HG03565 (cell line): ENCODE results near the gene RNF39.
"Not testable (repeated sequence)": the region's sequence is repeated elsewhere in the genome, so short reads cannot be mapped to it uniquely, and the experiment has no call there.

Source experiments
- ATAC-seq: cut with Tn5 transposase; IDR thresholded peaks from one replicate; pipeline ENCODE4 v1.9.1; 2021; ENCODE audit warnings: mild to moderate bottlenecking, moderate library complexity; ENCODE audit not compliant: unreplicated experiment

RNF39 gene

GRCh38 chr6:30075094-30075789 is at the start of gene RNF39:
RNF39 (minus strand) TSS chr6:30075769; CDS start chr6:30075585, 184 bp downstream.
- no peak for ATAC-seq

DNA sequence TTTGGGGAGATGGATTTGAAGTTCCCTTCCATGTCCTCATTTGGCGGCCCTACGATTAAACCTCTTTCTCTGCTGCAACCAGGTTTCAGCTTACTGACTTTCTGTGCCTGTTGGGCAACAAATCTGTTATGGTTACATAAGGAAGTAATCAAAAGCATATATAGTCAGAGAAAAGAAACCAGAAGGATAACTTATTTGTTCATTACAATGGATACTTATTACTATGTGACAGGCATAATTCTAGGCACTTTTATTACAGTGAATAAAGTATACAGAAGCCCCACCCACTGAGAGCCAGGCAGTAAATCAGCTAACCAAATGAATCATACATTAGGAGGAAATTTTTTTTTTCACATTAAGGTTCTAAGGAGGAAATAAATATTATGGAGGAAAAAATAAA is 46.9 kb upstream of the RNF39 start:
- no peak for ATAC-seq

DNA sequence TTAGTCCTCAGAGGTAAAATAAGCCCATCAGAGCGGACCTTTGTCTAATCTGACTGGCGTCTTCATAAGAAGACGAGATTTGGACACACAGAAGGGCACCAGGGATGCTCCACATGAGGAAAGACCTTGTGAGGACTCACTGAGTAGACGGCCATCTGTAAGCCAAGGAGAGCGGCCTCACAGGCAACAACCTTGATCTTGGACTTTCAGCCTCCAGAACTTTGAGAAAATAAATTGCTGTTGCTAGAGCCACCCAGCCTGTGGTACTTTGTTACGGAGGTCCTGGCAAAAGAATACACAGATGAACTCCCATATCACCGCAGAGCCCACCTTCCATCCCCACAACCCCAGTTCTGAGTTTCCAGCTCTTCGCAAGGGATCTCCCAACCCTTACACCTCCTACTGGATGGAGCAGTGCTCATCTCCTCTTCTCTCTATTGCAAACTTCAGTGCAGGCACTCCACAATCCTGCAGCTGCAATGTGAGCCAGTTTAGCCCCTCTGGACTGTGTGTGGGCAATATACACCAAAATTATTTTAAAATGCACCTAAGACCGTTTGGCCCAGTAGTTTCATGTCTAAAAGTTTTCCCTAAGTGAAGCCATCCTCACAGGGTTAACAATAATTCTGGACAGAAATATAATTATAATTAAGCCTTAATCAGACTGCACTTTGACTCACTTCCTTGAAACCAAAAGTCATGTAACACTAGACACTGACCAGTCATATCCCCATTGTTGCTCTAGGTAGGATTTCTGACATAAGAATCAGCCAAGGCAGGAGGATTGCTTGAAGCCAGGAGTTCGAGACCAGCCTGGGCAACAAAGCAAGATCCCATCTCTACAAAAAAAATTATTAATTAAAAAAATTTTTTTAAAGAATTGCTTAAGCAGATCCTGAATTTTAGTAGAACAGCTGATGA is 46.1 kb upstream of the RNF39 start:
- no peak for ATAC-seq

GRCh38 chr6:30118691-30119090 is 43.1 kb upstream of the RNF39 start:
- not testable (repeated sequence) for ATAC-seq

GRCh38 chr6:30116724-30117123 is 41.2 kb upstream of the RNF39 start:
- no peak for ATAC-seq

- no peak for ATAC-seq
These were observed 38.3 kb upstream of the RNF39 start for GRCh38 chr6:30113841-30114240.

DNA sequence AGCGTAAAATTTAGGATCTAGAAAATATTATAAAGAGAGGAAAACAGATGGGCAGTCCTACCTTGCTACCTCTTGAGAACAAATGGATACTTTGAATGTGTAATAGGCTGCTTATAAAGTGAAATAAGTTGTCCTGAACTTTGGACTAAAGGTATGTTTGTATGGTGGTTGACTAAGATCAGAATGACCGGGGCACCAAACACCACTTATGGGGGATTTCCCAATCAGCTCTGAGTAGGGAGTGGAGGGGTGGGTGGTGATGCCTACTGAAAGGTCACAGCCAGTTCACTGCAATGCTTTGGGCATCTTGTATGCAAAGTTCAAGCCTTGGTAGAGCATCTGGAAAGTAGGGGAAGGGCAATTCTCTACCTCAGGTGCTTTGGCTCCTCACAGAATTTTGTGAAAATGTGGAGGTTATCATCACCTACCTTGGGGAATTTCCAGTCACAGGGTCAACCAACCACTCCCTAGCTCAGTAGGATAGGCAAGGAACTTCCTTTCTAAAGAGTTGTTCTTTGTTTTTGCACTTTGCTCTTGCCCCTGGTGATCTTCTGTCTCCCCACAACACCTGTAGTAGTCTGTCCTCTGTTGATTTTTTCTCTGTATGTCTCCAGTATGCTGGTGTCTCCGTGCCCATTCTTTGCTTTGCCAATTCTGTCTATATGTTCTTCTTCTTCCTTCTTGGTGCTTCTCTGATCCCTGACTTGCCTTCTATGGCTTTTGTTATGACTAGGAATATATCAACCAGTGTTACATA is 37.6 kb upstream of the RNF39 start, which contains the start of gene TRIM31:
TSS of gene TRIM31 (minus strand) at position 88 of the 757 bp plus-strand sequence. CDS start 285 bp downstream, outside the sequence.
- no peak for ATAC-seq

GRCh38 chr6:30112402-30112994 is 36.9 kb upstream of the RNF39 start:
- no peak for ATAC-seq

GRCh38 chr6:30111266-30111856 is 35.8 kb upstream of the RNF39 start:
- no peak for ATAC-seq

- ATAC-seq: no peak
These were observed 29.1 kb upstream of the RNF39 start for GRCh38 chr6:30104661-30105060.

DNA sequence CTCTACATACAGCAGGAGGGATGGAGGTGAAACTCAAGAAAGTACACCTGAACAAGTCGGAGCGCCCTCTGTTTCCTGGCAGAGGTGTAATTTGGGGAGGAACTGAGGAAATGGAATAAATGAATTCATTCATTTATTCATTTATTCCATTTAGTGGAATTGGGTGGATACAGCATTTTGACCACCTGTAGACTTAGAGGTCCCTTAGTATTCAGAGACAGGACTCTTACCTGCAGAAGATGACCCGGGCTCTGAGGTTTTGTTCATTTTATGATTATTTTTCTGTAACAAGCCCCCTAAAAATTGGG is 28.3 kb upstream of the RNF39 start:
- ATAC-seq: no peak

- no peak for ATAC-seq
These were observed 27.7 kb upstream of the RNF39 start for GRCh38 chr6:30102970-30103871.

DNA sequence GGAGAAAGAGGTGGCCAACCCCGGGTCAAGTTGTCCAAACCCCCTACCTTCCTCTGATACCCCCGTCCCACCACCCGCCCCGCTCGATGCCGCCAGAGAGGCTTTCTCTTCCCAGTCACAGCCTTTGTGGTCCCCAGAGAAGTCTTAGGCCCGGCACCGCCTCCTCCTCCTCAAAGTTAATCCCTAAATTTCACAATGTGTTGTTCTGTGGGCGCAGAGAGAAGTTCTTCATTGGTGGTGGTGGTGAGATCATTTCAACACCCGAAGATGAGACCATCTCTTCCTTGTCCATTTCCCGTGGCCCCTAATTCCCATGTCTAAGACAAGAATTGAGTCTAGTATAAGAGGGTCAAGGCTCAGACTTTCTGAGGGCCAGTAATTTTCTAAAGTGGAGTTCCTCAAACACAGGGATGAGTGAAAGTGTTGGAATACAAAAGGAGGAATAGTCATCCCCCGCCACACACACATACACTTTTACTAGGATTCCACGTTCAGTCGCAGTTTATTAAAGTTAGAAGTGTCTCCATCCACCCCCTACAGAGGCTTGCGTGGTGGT is 26.9 kb upstream of the RNF39 start:
- no peak for ATAC-seq

- no peak for ATAC-seq
These were observed 26.2 kb upstream of the RNF39 start for GRCh38 chr6:30101444-30102413.

DNA sequence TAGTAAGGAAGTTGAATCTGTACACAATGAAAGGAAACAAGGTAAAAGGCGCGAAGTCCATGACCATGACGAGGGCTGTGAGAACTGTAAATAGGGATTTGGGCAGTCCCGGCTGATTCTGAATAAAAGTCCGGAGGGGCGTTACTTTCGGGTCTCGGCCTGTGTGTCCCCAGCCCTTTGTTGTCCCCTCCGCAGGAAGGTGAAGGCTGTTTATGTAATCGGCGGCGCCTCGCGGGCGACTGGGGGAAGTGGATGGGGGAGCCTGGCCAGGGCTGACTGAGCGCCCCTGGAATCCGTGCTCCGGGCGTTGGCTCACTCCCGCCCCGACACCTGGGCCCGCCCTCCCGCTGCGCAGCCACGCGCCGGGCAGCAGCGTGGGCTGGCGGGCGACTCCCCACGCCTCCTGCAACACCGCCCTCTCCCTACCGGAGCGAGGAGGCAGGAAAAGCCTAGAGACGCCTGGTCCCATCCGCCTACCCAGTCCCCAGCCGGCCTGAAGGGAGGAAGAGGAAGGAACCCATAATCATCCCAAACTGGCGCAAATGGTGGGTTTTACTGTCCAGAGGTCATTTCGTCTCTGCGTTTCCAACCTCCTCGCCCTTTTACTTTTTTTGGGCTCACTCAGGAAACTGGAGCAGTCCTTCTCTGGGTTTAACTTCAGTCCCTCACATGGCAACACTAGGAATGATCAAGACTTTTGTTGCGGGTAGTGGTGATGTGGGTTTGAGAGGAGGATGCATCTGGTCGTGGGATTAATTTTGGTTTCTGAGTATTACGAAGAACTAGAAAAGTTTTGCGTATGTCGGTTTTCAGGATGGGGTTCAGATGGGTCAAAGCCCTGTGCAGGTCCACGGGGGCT is 25.2 kb upstream of the RNF39 start:
- no peak for ATAC-seq

DNA sequence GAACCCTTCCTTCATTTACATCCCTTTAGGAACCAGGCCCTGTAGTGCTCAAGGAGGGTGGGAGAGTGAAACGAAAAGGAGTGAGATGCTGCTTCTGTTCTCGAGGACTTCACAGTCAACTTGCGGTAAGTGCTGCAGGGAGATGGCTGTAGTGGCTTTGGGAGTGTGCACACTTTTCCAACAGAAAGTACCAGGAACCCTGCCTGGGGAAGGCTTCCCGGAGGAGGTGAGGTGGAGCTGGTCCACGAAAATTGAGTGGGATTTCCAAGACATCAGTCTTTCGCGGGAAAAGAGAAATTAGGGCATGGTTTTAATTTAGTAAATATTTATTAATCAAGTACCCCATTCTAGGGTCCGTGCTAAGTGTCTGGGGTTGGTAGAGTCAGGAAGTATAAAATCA is 24.6 kb upstream of the RNF39 start:
- no peak for ATAC-seq
